Hypothalamus (tissue), 51 donors: Measurements from ENCODE around the gene HOXC5.

ENCODE experiments used
- DNase-seq, 51 donors: peaks; one replicate each; lab custom pipeline; 2025; lab: John Stamatoyannopoulos, UW

Gene HOXC5

GRCh38 chr12:53995378-53996239 lies 37.2 kb upstream of the HOXC5 start:
- DNase-seq, result no peak

- no peak for DNase-seq
These were observed 36.3 kb upstream of the HOXC5 start for GRCh38 chr12:53996240-53997203.

- DNase-seq, result no peak
These were observed 35.4 kb upstream of the HOXC5 start for GRCh38 chr12:53997204-53998109.

- no peak for DNase-seq
These were observed 34.5 kb upstream of the HOXC5 start for GRCh38 chr12:53998110-53998899.

- no peak for DNase-seq
These were observed 34.0 kb upstream of the HOXC5 start for GRCh38 chr12:53998900-53999236.

- no peak for DNase-seq
These were observed 33.2 kb upstream of the HOXC5 start for GRCh38 chr12:53999559-54000115.

- DNase-seq, result no peak
These were observed 32.4 kb upstream of the HOXC5 start, which contains the start of gene HOXC9 for GRCh38 chr12:54000116-54001114. HOXC9 (plus strand) TSS chr12:54000161; CDS start chr12:54000189, 28 bp downstream.

GRCh38 chr12:54001283-54002187 lies 31.3 kb upstream of the HOXC5 start:
- DNase-seq, result no peak

GRCh38 chr12:54002278-54002914 lies 30.5 kb upstream of the HOXC5 start:
- no peak for DNase-seq

- no peak for DNase-seq
These were observed 29.9 kb upstream of the HOXC5 start for GRCh38 chr12:54002915-54003389.

- DNase-seq, result no peak
These were observed 29.2 kb upstream of the HOXC5 start for GRCh38 chr12:54003625-54004024.

GRCh38 chr12:54004063-54004840 lies 28.6 kb upstream of the HOXC5 start:
- DNase-seq, result no peak

GRCh38 chr12:54004841-54005530 lies 27.9 kb upstream of the HOXC5 start:
- DNase-seq, result no peak

GRCh38 chr12:54005531-54005852 lies 27.4 kb upstream of the HOXC5 start:
- DNase-seq, result no peak
